ENCODE measurements around the gene LYPD3.
"Not testable (repeated sequence)": the region's sequence is repeated elsewhere in the genome, so short reads cannot be mapped to it uniquely, and the experiment has no call there.

LYPD3 gene

DNA sequence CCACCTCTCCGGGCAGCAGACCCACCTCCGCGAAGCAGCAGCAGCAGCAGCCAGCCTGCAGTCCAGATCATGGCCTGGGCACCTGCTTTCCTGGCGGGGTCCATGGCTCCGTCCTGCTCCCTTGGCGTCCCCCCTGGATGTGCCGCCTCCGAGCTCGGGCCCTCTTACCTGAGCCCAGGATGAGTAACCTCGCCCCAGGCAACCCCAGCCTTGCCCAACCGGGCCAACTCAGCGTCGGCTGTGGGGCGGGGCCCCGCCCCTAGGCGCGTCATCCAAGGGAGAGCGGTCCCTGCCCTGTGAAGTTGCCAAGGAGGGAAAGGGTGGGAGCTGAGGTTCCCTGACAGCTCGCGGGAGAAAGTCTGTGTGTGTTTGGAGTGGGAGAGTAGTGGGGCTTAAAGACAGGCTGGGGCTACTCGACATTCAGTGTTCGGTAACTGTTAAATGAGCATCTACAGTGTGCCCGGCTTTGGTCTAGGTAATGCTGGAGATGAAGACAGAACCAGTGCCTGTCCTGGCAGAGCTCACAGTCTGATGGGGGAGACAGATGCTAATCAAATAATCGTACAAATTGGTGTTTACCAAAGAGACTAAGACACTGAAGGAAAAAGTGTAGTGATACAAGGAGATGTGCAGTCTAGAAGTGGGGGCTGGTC lies at the start of gene LYPD3:
TSS of gene LYPD3 (minus strand) at position 141 of the 653 bp plus-strand sequence. CDS start at position 104, 37 bp downstream.
- peak; percentile 21 for DNase-seq

DNA sequence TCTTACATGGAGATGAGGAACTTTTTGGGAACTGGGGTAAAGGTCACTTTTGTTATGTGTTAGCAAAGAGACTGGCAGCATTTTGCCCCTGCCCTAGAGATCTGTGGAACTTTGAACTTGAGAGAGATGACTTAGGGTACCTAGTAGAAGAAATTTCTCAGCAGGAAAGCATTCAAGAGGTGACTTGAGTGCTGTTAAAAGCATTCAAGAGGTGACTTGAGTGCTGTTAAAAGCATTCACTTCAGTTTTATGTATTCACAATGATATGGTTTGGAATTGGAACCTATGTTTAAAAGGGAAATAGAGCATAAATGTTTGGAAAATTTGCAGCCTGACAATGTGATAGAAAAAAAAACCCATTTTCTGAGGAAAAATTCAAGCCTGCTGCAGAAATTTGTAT lies 47.0 kb upstream of the LYPD3 start:
- DNase-seq = not testable (repeated sequence)

DNA sequence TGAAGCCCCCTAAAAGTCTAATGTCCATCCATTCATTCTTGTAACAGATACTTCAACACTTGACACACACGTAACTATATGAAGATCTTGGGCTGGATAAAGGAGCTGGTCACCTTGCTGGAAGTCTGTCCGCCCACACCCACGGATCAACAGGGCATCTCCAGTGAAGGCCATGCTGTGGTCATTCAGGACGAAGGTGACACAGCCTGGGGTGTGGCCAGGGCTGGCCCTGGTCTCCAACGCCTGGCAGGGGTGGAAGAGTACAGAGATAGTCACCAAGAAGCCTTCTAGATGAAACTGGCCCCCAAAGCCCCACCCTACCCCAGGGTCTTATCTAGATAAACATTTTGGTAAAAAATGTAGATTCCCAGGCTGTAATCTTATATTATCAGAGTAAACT lies 45.9 kb upstream of the LYPD3 start:
- no peak for DNase-seq

DNA sequence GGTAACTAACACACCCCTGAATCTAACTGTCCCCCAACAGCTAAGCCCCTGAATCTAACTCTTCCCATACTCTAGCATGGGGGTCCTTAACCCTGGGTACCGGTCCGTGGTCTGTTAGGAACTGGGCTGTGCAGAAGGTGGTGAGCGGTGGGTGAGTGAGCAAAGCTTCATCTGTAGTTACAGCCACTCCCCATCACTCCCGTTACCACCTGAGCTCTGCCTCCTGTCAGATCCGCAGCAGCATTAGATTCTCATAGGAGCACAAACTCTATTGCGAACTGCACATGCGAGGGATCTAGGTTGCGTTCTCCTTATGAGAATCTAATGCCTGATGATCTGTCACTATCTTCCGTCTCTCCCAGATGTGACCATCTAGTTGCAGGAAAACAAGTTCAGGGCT lies 45.3 kb upstream of the LYPD3 start:
- no peak for DNase-seq

DNA sequence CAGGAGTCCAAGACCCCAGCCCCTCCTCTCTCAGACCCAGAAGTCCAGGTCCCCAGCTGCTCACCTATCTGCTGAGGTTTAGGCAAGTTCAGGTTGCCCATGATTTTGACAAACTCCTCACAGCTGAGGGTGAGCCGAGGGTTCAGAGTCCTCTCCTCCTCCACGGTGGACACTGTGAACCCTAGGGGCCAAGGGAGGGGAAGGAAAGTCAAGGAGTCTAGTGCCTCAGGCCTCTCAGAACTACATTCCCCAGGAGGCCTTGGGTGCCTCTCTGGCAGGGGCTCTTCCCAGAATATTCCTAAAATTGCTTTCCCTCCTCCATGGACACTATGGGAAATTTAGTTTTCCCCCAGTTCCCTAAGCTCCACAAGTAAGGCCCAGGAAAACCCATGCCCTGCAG lies 42.5 kb upstream of the LYPD3 start:
- no peak for DNase-seq

DNA sequence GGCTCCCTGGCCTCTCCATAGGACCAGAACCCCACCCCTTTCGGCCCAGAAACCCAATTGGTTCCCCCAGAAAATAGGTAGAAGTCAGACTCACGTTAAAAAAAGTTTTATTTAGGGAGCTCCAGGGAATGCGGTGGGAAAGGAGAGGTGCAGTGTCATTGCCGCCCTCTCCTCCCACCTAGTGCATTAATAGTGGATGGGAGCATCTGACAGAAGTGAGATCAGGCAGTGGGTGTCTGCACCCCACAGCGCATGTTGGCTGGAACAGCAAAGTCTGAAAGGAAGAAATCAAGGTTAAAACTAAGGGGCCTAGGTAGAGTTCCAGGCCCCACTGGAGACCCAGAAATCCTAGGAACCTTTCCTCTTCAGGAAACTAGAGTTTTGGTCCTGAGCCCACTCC lies 41.2 kb upstream of the LYPD3 start:
- no peak for DNase-seq

DNA sequence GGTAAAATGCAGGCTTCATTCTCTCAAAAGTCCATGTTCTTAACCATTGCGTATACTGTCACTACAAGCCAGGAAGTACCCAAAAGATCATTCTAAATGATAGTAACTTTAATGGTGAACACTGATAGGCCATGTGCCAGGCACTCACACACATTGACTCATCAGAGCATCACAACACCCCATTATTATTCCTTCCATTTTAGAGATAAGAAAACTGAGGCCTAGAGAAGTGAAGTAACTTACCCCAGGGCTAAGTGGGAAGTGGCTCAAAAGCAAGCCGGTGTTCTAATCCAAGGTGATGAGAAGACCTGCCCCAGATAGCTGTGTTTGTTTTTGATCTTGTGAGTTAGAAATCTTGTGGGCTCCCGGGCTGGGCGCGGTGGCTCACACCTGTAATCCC lies 40.5 kb upstream of the LYPD3 start:
- DNase-seq = no peak

DNA sequence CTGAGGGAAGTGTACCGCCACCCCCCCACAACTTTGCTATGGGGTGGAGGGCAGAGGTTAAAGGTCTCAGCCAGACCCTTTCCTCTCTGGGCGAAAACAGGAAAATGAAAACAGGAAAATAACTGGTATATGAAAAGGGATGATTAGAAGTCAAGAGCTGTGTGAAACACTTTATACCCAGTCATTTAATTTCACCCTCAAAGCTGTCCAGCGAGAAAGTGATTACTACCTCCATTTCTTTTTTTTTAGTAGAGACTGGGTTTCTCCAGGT lies 39.7 kb upstream of the LYPD3 start:
- no peak for DNase-seq

DNA sequence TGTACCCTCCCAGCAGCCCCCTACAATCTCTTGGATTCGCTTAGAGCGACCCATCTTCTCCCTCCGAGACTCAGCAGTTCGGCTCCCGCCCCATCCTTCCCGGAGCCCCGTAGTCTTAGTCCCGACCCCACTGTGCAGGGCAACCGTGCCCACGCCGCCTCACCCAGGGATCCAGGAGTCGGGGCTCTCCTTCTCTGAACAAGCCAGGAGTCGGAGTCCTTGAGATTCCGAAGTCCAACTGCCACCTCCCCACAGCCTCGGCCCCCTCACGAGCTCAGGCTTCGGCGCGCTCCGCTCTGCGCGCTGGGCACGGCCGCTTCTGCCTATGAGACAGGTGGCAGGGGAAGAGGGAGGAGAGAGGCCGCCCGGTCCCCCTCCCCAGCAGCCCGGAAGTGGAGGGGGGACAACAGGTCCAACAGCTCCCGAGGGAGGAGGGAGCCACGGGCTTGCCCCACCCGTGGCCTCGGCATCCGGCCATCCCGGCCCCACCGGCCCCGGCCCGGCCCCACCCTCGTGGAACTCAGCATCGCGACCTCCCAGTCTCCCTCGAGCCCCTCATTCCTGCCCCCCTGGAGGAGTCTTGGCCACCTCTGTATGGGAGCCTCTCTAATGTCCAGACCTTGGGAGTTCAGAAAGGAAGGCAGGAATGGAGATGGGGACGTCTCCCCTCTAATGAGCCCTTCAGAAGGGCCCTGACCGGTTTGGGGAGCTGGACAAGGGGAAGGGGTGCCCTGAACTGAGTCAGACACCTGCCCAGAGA lies 39.2 kb upstream of the LYPD3 start, which contains the start of gene PHLDB3:
TSS of gene PHLDB3 (minus strand) at position 321 of the 760 bp plus-strand sequence. CDS start 628 bp downstream, outside the sequence.
- peak; percentile 85 for DNase-seq

DNA sequence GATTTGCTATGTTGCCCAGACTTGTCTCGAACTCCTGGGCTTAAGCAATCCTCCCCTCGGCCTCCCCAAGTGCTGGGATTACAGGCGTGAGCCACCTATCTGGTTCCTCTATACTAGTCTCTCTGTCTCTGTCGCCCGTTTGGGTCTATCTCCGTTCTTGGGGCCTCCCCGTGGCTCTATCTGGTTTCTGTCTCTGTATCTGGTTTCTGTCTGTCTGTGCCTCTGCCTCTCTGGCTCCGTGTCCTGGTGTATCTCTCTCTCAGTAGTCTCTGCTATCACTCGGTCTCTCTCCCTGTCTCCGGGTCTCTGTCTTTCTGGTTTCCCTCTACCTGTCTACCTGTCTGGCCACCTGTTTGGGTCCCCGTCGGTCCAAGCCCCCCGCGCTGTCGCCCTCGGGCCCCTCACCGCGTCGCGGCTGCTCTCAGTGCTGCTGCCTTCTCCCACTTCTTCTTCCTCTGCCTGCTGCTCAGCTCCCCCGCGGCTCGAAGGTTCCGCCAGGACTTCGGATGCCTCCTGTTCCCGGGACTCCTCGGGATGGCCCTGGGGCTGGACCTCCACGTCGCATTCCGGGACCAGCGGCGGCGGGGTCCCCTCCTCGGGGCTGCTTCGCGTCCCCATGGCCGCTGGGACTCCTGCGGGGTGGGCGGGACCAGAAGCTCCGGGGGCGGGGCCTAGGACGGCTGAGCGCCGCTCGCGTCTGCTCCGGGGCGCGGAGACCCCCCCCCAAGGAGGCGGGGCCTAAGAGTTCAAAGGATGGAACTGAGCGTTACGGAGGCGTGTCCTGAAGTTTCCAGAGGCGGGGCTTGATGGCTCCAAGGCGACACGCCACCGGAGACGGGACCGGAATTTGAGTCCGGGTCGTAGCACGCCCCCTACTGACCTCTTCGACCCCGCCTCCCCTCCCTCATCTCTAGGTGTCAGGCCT lies 38.4 kb upstream of the LYPD3 start:
- peak; percentile 95 for DNase-seq

DNA sequence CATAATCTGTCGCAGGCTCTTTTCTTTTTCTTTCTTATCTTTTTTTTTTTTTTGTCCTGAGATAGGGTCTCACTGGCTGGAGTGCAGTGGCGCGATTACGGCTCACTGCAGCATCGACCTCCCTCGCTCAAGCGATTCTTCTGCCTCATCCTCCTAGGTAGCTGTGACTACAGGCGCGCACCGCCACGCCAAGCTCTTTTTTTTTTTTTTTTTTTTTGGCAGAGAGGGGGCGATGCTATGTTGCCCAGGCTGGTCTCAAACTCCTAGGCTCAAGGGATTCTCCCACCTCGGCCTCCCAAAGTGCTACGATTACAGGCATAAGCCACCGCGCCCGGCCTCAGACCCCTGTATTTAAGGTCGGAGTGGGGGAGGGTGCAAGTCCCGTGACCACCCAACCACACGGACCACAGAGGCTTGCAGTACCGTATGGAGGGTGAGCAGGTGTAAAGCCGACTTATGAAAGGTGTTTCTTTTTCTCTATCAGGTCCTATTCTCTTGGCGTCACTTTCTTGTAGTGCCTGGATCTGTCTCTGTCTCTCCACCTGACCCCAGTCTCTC lies 37.1 kb upstream of the LYPD3 start:
- no peak for DNase-seq

DNA sequence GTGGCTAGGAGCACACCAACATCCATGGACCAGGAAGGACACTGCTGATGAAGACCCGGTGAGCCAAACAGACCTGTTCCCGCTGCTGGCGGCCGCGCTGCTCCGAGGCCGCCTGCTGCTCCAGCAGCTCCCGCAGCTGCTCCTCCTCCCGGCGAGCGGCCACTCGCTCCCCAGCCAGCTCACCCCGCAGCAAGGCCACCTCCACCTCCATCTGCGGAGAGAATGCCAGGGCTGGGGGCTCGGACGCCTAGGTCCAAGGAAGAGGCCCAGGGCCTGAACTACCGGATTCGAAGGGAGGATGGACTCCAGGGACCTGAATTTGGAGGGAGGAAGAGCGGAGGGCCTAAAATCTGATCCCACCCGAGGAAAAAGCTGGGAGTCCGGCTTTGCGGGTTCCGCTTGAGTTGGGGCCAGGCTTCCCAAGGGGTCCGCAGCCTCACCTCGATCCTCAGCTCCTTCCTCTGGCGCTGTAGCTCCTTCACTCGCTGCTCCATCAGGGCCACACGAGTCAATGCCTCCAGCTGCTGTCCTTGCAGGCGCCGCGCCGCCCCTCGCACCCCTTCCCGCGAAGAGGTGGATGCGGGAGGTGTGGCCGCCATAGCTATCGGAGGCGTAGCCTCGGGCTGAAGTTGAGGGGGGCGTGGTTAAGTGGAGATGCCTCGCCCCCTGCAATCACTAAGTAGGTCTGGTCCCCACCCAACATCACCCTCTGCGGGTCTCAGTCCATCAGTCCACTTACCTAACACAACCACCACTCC lies 36.4 kb upstream of the LYPD3 start:
- no peak for DNase-seq

DNA sequence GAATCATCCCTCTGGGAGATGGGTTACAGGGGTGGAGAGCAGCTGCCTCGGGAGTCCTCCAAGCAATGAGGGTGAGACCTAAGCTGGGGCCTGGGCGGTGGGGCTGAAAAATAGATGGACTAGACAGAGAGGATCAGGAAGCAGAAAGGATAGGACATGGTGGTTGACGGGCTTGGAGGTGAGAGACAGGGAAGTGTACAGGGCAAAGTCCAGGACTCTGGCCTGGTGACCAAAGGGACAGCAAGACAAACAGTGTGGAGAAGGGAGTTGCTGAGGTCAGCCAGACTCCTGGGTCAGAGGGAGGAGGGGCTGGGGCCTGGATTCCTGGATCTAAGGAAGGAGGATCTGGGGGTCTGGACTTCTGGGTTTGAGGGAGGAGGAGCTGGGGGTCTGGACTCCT lies 33.6 kb upstream of the LYPD3 start:
- no peak for DNase-seq

DNA sequence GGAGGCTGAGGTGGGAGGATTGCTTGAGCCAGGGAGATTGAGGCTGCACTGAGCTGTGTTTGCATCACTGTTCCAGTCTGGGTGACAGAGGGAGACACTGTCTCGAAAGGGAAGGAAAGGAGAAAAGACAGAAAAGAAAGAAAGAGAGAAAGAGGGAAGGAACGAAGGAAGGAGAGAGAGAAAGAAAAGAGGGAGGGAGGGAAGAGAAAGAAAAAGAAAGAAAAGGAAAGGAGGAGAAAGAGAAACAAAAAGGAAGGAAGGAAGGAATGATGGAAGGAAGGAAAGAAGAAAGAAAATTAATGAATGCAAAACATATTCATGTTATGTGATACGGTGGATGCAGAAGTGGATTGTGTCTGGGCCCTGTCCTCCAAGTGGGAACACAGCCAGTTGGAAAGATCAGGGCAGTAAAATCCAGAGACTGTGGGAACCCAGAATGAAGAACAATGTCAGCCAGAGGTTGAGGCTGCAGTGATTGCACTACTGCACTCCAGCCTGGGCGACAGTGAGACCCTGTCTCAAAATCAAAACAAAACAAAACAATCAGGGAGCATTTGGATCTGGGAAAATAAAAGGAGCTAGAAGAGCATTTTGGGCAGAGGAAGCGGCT lies 32.9 kb upstream of the LYPD3 start:
- no peak for DNase-seq

DNA sequence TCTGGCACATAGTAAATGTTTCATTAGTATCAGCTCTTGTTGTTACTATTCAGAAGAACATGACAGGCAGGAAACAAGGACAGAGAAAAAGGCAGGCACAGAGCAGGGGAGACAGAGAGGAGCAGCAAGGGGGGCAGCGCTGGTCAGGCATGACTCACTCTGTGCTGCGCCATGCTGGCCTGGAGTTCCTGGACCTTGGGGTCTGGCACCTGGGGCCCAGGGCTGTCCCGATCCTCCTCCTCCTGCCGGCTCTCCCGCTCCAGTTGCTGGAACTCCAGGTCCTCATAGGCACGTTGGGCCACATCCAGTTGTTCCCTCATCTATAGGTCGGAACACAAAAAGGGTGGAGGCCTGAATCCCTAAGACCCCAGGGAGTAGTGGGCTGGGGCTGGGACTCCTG lies 31.6 kb upstream of the LYPD3 start:
- no peak for DNase-seq

DNA sequence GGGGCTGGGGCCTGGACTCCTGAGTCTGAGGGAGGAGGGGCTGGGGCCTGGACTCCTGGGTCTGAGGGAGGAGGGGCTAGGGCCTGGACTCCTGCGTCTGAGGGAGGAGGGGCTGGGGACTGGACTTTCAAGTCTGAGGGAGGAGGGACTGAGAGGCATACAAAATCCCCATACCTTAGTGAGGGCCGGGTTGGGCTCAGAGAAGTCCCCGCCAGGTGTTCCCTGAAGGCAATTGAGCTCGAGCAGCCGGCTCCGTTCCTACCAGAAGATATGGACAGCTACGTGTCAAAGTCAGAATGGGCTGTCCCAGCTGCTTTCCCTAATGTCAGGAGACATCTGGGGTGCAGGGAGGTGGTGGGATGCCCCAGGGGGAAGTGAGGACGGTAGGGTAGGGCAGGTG lies 29.7 kb upstream of the LYPD3 start:
- DNase-seq = no peak

DNA sequence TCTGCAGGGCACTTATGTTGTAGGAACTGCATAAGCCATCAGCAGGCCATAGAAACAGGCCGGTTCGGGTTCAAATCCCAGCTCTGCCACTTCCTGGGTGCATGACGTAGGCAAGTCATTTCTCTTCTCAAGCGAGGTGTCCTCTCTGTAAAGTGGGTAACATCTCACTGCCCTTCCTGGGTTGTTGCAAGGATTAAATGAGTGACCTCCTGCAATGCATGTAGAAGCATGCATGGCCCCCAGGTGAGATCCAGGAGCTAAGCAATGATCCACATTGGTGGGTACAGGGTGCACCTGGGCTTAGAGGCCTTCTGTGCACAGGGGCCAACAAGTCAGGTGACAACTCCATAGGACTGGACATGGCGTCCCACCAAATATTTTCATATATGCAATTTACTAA lies 25.4 kb upstream of the LYPD3 start:
- DNase-seq = no peak

DNA sequence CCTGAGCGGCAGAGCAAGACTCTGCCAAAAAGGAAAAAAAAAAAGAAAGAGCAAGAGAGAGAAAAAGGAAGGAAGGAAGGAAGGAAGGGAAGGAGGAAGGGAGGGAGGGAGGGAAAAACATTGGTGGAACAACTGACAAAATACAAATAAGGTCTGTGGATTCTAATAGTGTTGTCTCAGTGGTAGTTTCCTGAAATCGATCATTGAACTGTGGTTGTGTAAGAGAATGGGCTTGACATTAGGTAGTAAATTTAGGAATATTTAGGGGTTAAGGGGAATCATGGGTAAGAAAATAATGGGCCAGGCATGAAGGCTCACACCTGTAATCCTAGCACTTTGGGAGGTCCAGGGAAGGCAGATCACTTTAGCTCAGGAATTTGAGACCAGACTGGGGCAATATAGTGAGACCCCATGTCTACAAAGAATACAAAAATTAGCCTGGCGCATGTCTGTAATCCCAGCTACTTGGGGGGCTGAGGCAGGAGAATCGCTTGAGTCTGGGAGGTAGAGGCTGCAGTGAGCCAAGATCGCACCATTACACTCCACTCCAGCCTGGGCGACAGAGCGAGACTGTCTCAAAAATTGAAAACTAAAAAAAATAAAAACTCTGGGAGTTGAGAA lies 24.7 kb upstream of the LYPD3 start:
- DNase-seq = no peak

DNA sequence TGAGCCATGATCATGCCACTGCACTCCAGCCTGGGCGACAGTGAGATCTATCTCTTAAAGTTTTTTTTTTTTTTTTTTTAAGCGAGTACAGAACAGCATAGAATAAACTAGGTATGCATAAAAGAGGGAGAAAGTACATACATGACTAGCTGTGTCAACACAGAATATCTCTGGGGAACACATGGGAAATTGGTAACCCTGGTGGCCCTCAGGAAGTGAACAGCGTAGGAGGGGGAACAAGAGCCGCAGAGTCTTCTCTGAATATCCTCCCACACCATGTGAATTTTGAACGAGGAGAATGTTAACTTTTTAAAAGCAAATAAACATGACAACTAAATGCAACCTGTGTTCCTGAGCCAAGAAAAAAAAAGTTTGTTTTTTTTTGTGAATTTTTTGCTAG lies 23.9 kb upstream of the LYPD3 start:
- no peak for DNase-seq

DNA sequence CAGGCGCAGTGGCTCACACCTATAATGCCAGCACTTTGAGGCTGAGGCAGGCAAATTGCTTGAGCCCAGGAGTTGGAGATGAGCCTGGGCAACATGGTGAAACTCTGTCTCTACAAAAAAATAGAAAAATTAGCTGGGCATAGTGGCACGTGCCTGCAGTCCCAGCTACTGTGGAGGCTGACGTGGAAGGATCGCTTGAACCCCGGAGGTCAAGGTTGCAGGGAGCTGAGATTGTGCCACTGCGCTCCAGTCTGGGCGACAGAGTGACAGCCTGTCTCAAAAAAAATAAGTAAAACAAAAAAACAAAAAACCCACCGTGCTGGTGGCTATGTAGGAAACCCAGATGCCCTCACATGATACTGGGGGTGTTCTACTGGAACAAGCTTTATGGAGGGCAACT lies 22.8 kb upstream of the LYPD3 start:
- DNase-seq = no peak

DNA sequence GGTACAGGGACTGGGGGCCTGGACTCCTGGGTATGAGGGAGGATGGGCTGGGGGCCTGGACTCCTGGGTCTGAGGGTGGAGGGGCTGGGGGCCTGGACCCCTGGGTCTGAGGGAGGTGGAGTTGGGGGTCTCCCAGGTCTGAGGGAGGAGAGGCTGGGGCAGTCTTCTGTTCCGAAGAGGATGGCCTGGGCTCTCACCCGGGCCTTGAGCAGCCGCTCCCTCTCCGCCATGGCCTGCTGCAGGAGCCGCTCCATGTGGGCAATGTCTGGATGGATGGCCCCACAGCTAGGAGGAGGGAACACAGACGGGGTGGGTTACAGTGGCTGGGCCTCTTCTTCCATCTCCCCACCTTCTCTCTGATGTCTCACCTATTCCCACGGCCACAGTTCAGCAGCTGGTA lies 21.0 kb upstream of the LYPD3 start:
- DNase-seq = no peak

DNA sequence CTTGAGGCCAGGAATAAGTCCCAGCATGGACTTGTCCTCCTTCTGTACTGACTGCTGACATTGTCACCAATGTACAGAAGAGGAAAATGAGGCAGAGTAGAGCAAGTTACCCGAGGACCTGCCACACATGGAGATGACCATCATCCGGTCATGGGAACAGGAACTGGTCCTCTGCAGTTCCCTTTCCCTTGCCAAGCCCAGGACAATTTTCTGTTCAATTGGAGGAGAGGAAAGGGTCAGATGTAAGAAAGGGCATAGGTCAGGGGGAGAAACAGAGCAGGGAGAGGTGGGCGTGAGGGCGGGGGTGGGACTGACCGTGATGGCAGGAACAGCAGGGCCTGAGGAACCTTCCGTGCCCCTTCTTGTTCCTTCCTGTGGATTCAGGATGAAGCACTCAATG lies 20.5 kb upstream of the LYPD3 start:
- DNase-seq = no peak
